MCF 10A (cell line): Measurements from ENCODE around the gene RBM26. TPM values are rescaled to one million over a fixed set of nuclear protein-coding genes. Genes with fewer than 3 reads are reported as not detected.

Experiments
- Bru-seq: library from RNA; stranded (reverse); fragments of 400-500 nt; gene quantifications from one replicate; lab custom pipeline; 2021; lab: Mats Ljungman, UMichigan
- BruChase-seq, 2 experiments: library from RNA; stranded (reverse); fragments of 400-500 nt; gene quantifications; one replicate each; lab custom pipeline; 2021; lab: Mats Ljungman, UMichigan
- BruUV-seq: library from RNA; stranded (reverse); fragments of 400-500 nt; replicated peaks from 2 replicates; lab custom pipeline; 2021; lab: Mats Ljungman, UMichigan
- CTCF ChIA-PET: fragments of 300-600 bp; sonication (Branson Sonifier 250); formaldehyde crosslinking; extraction: SDS; loops from one replicate; lab custom pipeline; 2021; ENCODE audit warnings: antibody characterized with exemption, inconsistent platforms; lab: Yijun Ruan, JAX
- POLR2A ChIA-PET: fragments of 300-600, 350-650 bp; sonication (Branson Sonifier 250); formaldehyde crosslinking; extraction: SDS; loops from one replicate; lab custom pipeline; 2020; ENCODE audit warnings: antibody characterized with exemption, inconsistent platforms; lab: Yijun Ruan, JAX
- DNase-seq: peaks from one replicate; pipeline ENCODE4 v3.0.0-alpha.2; 2018; ENCODE audit not compliant: unreplicated experiment
- H3K27ac Mint-ChIP-seq: one replicate; pipeline ENCODE4 v1.8.0; 2022; ENCODE audit warnings: mild to moderate bottlenecking, low read depth, mixed read lengths; ENCODE audit not compliant: unreplicated experiment
- H3K27me3 Mint-ChIP-seq: one replicate; pipeline ENCODE4 v1.8.0; 2022; ENCODE audit warnings: mixed read lengths; ENCODE audit not compliant: insufficient read depth, unreplicated experiment
- H3K36me3 Mint-ChIP-seq: one replicate; pipeline ENCODE4 v1.8.0; 2022; ENCODE audit warnings: mild to moderate bottlenecking, moderate library complexity, mixed read lengths; ENCODE audit not compliant: insufficient read depth, unreplicated experiment
- H3K4me1 Mint-ChIP-seq: one replicate; pipeline ENCODE4 v1.8.0; 2022; ENCODE audit warnings: mixed read lengths; ENCODE audit not compliant: insufficient read depth, unreplicated experiment
- H3K4me3 Mint-ChIP-seq: one replicate; pipeline ENCODE4 v1.8.0; 2022; ENCODE audit warnings: mild to moderate bottlenecking, moderate library complexity, mixed read lengths; ENCODE audit not compliant: unreplicated experiment
- H3K9me3 Mint-ChIP-seq: one replicate; pipeline ENCODE4 v1.8.0; 2022; ENCODE audit warnings: mixed read lengths; ENCODE audit not compliant: unreplicated experiment
- CTCF ChIP-seq: fragments of 200-600 bp; IDR thresholded peaks from one replicate; pipeline ENCODE4 v1.8.0; 2022; ENCODE audit warnings: antibody characterized with exemption, mild to moderate bottlenecking; ENCODE audit not compliant: unreplicated experiment
- intact Hi-C: fragments of 100-400 bp; cut with micrococcal nuclease; formaldehyde crosslinking; loops from 2 replicates; pipeline ENCODE4 v1.14.1; 2022
- long read RNA-seq: library from polyadenylated mRNA; stranded (forward); transcript quantifications from one replicate; pipeline ENCODE4 v2.0.0, GENCODE V29; 2022
- total RNA-seq: library from RNA; stranded (reverse); gene quantifications from 2 replicates; pipeline ENCODE4 v1.2.3, GENCODE V29; 2022

The RBM26 gene
- 60.5 and 72.6 TPM in 2 replicates for total RNA-seq
- percentile 96 among the genes with signal in this experiment for Bru-seq, nascent RNA
- BruChase-seq, experiment 1, labeled RNA remaining after a 6-hour chase, result percentile 87 among the genes with signal in this experiment
- percentile 95 among the genes with signal in this experiment for BruChase-seq, experiment 2, labeled RNA remaining after a 2-hour chase
- long read RNA-seq, partial matches to known transcripts, result 4 of 14 reads
- long read RNA-seq, other reads (novel, unspliced or antisense), result 10 of 14 reads

- CTCF ChIA-PET, result interaction anchor here (0.7 to 2.9 kb wide), 8 partner anchors 10 to 138 kb away, joined by 3 to 19 read pairs (median 4); no protein-coding TSS in a partner anchor
- DNase-seq, result peak; percentile 95
- peaks cover 24% of the 10 kb centered on the region for H3K4me1 Mint-ChIP-seq
- H3K27ac Mint-ChIP-seq, result peak within 1 kb of the TSS; percentile 91
- no peak within 1 kb of the TSS for H3K4me3 Mint-ChIP-seq
- BruUV-seq, result no TSS peak
- H3K27me3 Mint-ChIP-seq, result no peaks in the 10 kb centered on the region
- H3K9me3 Mint-ChIP-seq, result no peaks in the 10 kb centered on the region
- TF ChIP-seq CTCF, result no peak
- POLR2A ChIA-PET, result interaction anchor here (0.7 to 6.9 kb wide), 32 partner anchors 10 to 933 kb away, joined by 3 to 126 read pairs (median 4); partner anchors contain the start of gene NDFIP2
- peaks cover 7% of the 10 kb centered on the region for H3K36me3 Mint-ChIP-seq
- intact Hi-C loops, result loop anchor here (5.0 kb wide), 1 partner anchor 76 kb away; the partner anchor contains the start of gene NDFIP2
These were observed at the start of gene RBM26 for GRCh38 chr13:79405831-79406596. TSS of gene RBM26 (minus strand) at chr13:79406255. CDS start at chr13:79405774, 481 bp downstream.

DNA sequence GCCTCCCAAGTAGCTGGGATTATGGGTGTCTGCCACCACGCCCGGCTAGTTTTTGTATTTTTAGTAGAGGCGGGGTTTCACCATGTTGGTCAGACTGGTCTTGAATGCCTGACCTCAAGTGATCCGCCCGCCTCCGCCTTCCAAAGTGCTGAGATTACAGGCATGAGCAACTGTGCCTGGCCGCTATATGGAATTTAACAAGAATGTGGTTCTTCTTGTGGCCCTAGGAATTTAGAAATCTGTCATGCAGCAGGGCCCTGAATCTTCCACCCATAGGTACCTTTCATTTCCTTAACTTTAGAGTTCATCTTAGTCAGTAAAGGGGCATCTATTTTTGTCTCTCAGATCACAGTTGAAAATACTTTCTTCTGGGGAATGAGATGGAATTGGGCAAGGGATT is 49.3 kb upstream of the RBM26 start:
- POLR2A ChIA-PET, result interaction anchor here (1.2 kb wide), 1 partner anchor 73 kb away, joined by 4 read pairs; no protein-coding TSS in a partner anchor
- CTCF ChIA-PET, result interaction anchor here (0.6 to 2.2 kb wide), 3 partner anchors 10 to 1304 kb away, joined by 3 to 6 read pairs (median 5); no protein-coding TSS in a partner anchor
- no peaks in the 10 kb centered on the region for H3K27me3 Mint-ChIP-seq
- no peak overlapping the region for H3K27ac Mint-ChIP-seq
- no peak for DNase-seq
- intact Hi-C loops, result no loop called here
- no peak overlapping the region for H3K4me3 Mint-ChIP-seq
- peaks cover 9% of the 10 kb centered on the region for H3K4me1 Mint-ChIP-seq
- H3K36me3 Mint-ChIP-seq, result no peaks in the 10 kb centered on the region
- H3K9me3 Mint-ChIP-seq, result no peaks in the 10 kb centered on the region
- TF ChIP-seq CTCF, result no peak
- no TSS peak for BruUV-seq

DNA sequence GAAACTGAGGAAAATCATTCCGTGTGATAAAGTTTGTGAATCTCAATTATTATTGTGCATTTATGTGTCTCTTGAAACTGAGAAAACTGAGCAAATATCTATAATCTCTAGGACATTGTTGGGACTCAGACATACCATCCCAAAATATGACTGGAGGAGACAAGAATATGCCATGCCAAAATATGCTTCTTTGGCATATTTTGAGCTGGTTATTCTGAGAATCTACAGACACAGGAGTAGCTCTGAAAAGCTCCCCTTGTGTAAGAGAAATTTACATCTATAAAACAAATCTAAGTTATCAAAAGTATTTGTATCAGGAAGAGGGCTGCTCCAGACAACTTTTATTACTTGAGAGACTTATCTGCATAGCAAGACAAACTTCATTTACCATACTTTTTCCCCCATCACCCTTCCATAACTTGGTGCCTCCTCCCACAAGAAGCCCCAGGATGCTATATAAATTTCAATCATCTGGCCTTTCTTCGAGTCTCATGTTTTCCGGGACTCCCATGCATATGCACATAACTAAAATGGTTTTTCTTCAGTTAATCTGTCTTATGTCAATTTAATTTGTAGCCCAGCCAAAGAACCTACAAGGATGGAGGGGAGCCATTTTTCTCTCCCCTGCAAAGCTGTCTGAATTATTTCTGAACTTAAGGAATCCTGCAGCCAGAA is 46.3 kb upstream of the RBM26 start:
- H3K27ac Mint-ChIP-seq, result no peak overlapping the region
- H3K4me3 Mint-ChIP-seq, result no peak overlapping the region
- DNase-seq, result no peak
- intact Hi-C loops, result no loop called here
- H3K36me3 Mint-ChIP-seq, result no peaks in the 10 kb centered on the region
- no TSS peak for BruUV-seq
- no peak for TF ChIP-seq CTCF
- H3K27me3 Mint-ChIP-seq, result no peaks in the 10 kb centered on the region
- ChIA-PET CTCF (interaction anchor here (0.9 kb wide), 1 partner anchor 28 kb away, joined by 4 read pairs; no protein-coding TSS in a partner anchor), POLR2A (no interaction called here)
- H3K9me3 Mint-ChIP-seq, result no peaks in the 10 kb centered on the region
- peaks cover 9% of the 10 kb centered on the region for H3K4me1 Mint-ChIP-seq
